ENCODE measurements around the gene PXMP2.

- TF ChIP-seq ATOH8 (CRISPR knock-in tag; IDR thresholded peaks at IDR 0.05; ENCODE audit: low read depth): no peak
- TF ChIP-seq CTCF (IDR thresholded peaks at IDR 0.05): no peak
- no peak for TF ChIP-seq PBX3 (IDR thresholded peaks at IDR 0.05)
- no peak for TF ChIP-seq RCOR1 (IDR thresholded peaks at IDR 0.05; ENCODE audit: low read depth, low read length)
- TF ChIP-seq MYC (IDR thresholded peaks at IDR 0.05; ENCODE audit: borderline replicate concordance, low read length): no peak
- TF ChIP-seq POLR2A (IDR thresholded peaks at IDR 0.05; ENCODE audit: low read length): no peak
- TF ChIP-seq HEYL (CRISPR knock-in tag; IDR thresholded peaks at IDR 0.05): no peak
- no peak for TF ChIP-seq POLR2AphosphoS2 (conservative IDR thresholded peaks at IDR 0.05; ENCODE audit: low read length)
- TF ChIP-seq NPAS2 (CRISPR knock-in tag; IDR thresholded peaks at IDR 0.05; ENCODE audit: borderline replicate concordance): no peak
- TF ChIP-seq PHF8 (IDR thresholded peaks at IDR 0.05; ENCODE audit: borderline replicate concordance, low read depth): no peak
- TF ChIP-seq EHMT2 (IDR thresholded peaks at IDR 0.05; ENCODE audit: low read depth): no peak
Measured at GRCh38 chr12:132724506-132725241, 37.3 kb downstream of the PXMP2 start.
